Mammary epithelial cell (primary cell): ENCODE data around the gene NR3C2.

Experiments used
- CTCF ChIP-seq, 2 donors: IDR thresholded peaks in 1 of 2; conservative IDR thresholded peaks in 1 of 2; 2 replicates each; pipeline ENCODE4 v1.5.1; 2011 to 2012; ENCODE audit warnings: inconsistent platforms in 2 of 2, low read length in 2 of 2, mild to moderate bottlenecking in 2 of 2, control low read depth in 1 of 2, low read depth in 1 of 2; ENCODE audit not compliant: insufficient read depth in 1 of 2; ENCODE audit errors: extremely low read depth in 1 of 2
- EZH2 ChIP-seq: IDR thresholded peaks from 2 replicates; pipeline ENCODE4 v1.6.1; 2012; ENCODE audit warnings: low read length, inconsistent platforms, borderline replicate concordance

- TF ChIP-seq CTCF (conservative IDR thresholded peaks at IDR 0.05 in 1 of 2, IDR thresholded peaks at IDR 0.05 in 1 of 2; ENCODE audit: extremely low read depth in 1 of 2, insufficient read depth in 1 of 2, low read depth in 1 of 2, low read length in 2 of 2) = no peak
- no peak for TF ChIP-seq EZH2
Observed at GRCh38 chr4:148437439-148437838, 4.8 kb downstream of the NR3C2 start.
